ENCODE results near the gene NEDD4. TPM values are rescaled to one million over a fixed set of nuclear protein-coding genes. Genes with fewer than 3 reads are reported as not detected.

The NEDD4 gene
- polyA plus RNA-seq, 1 of the 3 experiments (the other 2 are of a cell fraction): 12.9 TPM

DNA sequence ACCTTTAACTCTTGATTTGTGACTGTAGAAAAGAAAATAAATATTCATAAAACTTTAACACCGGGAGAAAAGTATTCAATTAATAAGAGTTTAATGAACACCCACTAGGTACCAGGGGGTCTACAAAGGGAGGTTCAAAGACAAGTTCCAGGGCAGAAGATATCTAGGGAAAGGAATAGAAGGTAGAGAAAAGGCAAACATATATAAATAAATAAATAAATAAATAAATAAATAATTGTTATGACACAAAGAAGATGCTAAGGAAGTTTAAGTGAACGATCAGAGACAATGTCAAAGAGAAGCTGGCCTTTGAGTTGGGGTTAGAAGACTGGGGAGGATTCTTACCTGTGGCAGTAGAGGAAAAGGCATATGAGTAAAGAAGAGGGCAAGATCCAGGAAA, 123.8 kb downstream of the NEDD4 start:
- H3K4me2 ChIP-seq: no peak overlapping the region

DNA sequence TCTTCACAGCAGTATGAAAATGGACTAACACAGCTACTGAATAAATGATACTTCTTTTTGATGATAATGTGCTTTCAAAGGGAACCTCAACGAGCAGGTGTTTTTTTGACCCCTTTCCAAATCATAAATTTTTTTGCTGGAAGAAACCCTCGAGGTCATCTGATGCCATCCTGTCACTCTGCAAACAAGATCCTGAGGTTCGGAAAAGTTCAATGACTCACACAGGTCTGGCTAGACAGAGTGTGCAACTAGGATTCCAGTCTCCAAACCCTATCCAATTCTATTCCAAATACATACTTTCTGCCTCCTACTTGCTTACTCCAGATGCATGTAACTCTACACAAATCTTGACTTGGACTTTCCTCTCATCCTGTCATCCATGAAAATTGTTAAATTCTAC, 124.7 kb downstream of the NEDD4 start:
- WGBS (ENCODE audit: low lambda C conversion rate): 52% methylated on average over 3 of the region's 3 CpGs
- Histone ChIP-seq H4K20me1 (ENCODE audit: insufficient read depth) (no peaks in the 10 kb centered on the region), H3F3A (replicated peaks; ENCODE audit: insufficient read depth) (peaks cover 14% of the 10 kb centered on the region), H3K9ac (no peak overlapping the region), H3K4me1 (ENCODE audit: control insufficient read depth in 1 of 2, insufficient read depth in 2 of 2, low read depth in 1 of 2, low read length in 1 of 2) (peaks cover 0 to 7% of the 10 kb centered on the region in 2 experiments; a peak in 2 of 4 replicates), H3K36me3 (replicated peaks in 1 of 2; ENCODE audit: control insufficient read depth in 1 of 2, insufficient read depth in 2 of 2, low read length in 1 of 2) (peaks cover 0 to 35% of the 10 kb centered on the region in 2 experiments), H3K27ac (ENCODE audit: low read depth in 2 of 2, low read length in 1 of 2) (no peak overlapping the region), H3K4me3 (ENCODE audit: low read depth in 2 of 2, low read length in 1 of 2) (no peak overlapping the region), H3K9me3 (no peaks in the 10 kb centered on the region), H2AFZ (ENCODE audit: low read depth) (no peak overlapping the region), H3K79me2 (ENCODE audit: insufficient read depth) (peaks cover 2% of the 10 kb centered on the region; the same call in 1 of the 2 replicates), H3K4me2 (no peak overlapping the region), H3K27me3 (ENCODE audit: insufficient read depth) (no peaks in the 10 kb centered on the region), H3K9me2 (no peaks in the 10 kb centered on the region)
- POLR2A ChIA-PET: no interaction called here
- TF ChIP-seq TAF1 (IDR thresholded peaks at IDR 0.05; ENCODE audit: borderline replicate concordance, low read depth, low read length): no peak
- no peak for TF ChIP-seq MEF2A (IDR thresholded peaks at IDR 0.05; ENCODE audit: borderline replicate concordance, low read depth)
- no peak for TF ChIP-seq EP300 (IDR thresholded peaks at IDR 0.05; ENCODE audit: borderline replicate concordance in 1 of 2, low read depth in 1 of 2, low read length in 1 of 2)
- no peak for TF ChIP-seq ELF1 (IDR thresholded peaks at IDR 0.05)
- no peak for TF ChIP-seq RCOR1 (IDR thresholded peaks at IDR 0.05; ENCODE audit: low read length)
- TF ChIP-seq FOXM1 (IDR thresholded peaks at IDR 0.05; ENCODE audit: low read depth): no peak
- no peak for TF ChIP-seq RAD21 (IDR thresholded peaks at IDR 0.05; ENCODE audit: low read length)
- TF ChIP-seq, protein P1, sequence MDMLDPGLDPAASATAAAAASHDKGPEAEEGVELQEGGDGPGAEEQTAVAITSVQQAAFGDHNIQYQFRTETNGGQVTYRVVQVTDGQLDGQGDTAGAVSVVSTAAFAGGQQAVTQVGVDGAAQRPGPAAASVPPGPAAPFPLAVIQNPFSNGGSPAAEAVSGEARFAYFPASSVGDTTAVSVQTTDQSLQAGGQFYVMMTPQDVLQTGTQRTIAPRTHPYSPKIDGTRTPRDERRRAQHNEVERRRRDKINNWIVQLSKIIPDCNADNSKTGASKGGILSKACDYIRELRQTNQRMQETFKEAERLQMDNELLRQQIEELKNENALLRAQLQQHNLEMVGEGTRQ (IDR thresholded peaks at IDR 0.05; ENCODE audit: borderline replicate concordance, low read depth, low read length): no peak
- TF ChIP-seq NRF1 (IDR thresholded peaks at IDR 0.05; ENCODE audit: low read depth, low read length): no peak
- no peak for TF ChIP-seq POLR2AphosphoS5 (IDR thresholded peaks at IDR 0.05; ENCODE audit: low read depth, low read length)
- no peak for TF ChIP-seq FOXJ3 (CRISPR knock-in tag; IDR thresholded peaks at IDR 0.05)
- TF ChIP-seq SIN3A (IDR thresholded peaks at IDR 0.05; ENCODE audit: borderline replicate concordance, low read depth, low read length): no peak
- TF ChIP-seq SMC3 (IDR thresholded peaks at IDR 0.05; ENCODE audit: low read depth, low read length): no peak
- TF ChIP-seq, protein P2, sequence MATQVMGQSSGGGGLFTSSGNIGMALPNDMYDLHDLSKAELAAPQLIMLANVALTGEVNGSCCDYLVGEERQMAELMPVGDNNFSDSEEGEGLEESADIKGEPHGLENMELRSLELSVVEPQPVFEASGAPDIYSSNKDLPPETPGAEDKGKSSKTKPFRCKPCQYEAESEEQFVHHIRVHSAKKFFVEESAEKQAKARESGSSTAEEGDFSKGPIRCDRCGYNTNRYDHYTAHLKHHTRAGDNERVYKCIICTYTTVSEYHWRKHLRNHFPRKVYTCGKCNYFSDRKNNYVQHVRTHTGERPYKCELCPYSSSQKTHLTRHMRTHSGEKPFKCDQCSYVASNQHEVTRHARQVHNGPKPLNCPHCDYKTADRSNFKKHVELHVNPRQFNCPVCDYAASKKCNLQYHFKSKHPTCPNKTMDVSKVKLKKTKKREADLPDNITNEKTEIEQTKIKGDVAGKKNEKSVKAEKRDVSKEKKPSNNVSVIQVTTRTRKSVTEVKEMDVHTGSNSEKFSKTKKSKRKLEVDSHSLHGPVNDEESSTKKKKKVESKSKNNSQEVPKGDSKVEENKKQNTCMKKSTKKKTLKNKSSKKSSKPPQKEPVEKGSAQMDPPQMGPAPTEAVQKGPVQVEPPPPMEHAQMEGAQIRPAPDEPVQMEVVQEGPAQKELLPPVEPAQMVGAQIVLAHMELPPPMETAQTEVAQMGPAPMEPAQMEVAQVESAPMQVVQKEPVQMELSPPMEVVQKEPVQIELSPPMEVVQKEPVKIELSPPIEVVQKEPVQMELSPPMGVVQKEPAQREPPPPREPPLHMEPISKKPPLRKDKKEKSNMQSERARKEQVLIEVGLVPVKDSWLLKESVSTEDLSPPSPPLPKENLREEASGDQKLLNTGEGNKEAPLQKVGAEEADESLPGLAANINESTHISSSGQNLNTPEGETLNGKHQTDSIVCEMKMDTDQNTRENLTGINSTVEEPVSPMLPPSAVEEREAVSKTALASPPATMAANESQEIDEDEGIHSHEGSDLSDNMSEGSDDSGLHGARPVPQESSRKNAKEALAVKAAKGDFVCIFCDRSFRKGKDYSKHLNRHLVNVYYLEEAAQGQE (IDR thresholded peaks at IDR 0.05; ENCODE audit: low read depth, low read length): no peak
- CTCF ChIA-PET: interaction anchor here (1.1 to 1.6 kb wide), 2 partner anchors 23 to 220 kb away, joined by 3 to 4 read pairs; no protein-coding TSS in a partner anchor
- DNase-seq: no peak

More for the DNA sequence above, 123.8 kb downstream of the NEDD4 start:
- Histone ChIP-seq H3K4me3 (ENCODE audit: low read depth in 2 of 2, low read length in 1 of 2) (no peak overlapping the region), H3K27ac (ENCODE audit: low read depth in 2 of 2, low read length in 1 of 2) (no peak overlapping the region), H3K4me1 (ENCODE audit: control insufficient read depth in 1 of 2, insufficient read depth in 2 of 2, low read depth in 1 of 2, low read length in 1 of 2) (peaks cover 0 to 7% of the 10 kb centered on the region in 2 experiments; a peak in 2 of 4 replicates), H3K79me2 (ENCODE audit: insufficient read depth) (peaks cover 2% of the 10 kb centered on the region; the same call in 1 of the 2 replicates), H3K9me3 (no peaks in the 10 kb centered on the region), H3K36me3 (replicated peaks in 1 of 2; ENCODE audit: control insufficient read depth in 1 of 2, insufficient read depth in 2 of 2, low read length in 1 of 2) (peaks cover 0 to 26% of the 10 kb centered on the region in 2 experiments), H3K9ac (no peak overlapping the region), H3F3A (replicated peaks; ENCODE audit: insufficient read depth) (peaks cover 14% of the 10 kb centered on the region), H3K9me2 (no peaks in the 10 kb centered on the region), H4K20me1 (ENCODE audit: insufficient read depth) (no peaks in the 10 kb centered on the region), H2AFZ (ENCODE audit: low read depth) (no peak overlapping the region), H3K27me3 (ENCODE audit: insufficient read depth) (no peaks in the 10 kb centered on the region)
- WGBS (ENCODE audit: low lambda C conversion rate): 70% methylated on average over 2 of the region's 2 CpGs
- no peak for DNase-seq
- TF ChIP-seq, protein P3, sequence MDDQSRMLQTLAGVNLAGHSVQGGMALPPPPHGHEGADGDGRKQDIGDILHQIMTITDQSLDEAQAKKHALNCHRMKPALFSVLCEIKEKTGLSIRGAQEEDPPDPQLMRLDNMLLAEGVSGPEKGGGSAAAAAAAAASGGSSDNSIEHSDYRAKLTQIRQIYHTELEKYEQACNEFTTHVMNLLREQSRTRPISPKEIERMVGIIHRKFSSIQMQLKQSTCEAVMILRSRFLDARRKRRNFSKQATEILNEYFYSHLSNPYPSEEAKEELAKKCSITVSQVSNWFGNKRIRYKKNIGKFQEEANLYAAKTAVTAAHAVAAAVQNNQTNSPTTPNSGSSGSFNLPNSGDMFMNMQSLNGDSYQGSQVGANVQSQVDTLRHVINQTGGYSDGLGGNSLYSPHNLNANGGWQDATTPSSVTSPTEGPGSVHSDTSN (IDR thresholded peaks at IDR 0.05): no peak
- TF ChIP-seq FOXM1 (IDR thresholded peaks at IDR 0.05; ENCODE audit: low read depth) (no peak), TAF1 (IDR thresholded peaks at IDR 0.05; ENCODE audit: borderline replicate concordance, low read depth, low read length) (no peak), MXI1 (IDR thresholded peaks at IDR 0.05; ENCODE audit: low read depth, low read length) (no peak), SIN3A (IDR thresholded peaks at IDR 0.05; ENCODE audit: borderline replicate concordance, low read depth, low read length) (no peak), FOSL2 (IDR thresholded peaks at IDR 0.05; ENCODE audit: borderline replicate concordance, low read depth) (no peak), EP300 (IDR thresholded peaks at IDR 0.05; ENCODE audit: borderline replicate concordance in 1 of 2, low read depth in 1 of 2, low read length in 1 of 2) (no peak), JUND (IDR thresholded peaks at IDR 0.05) (no peak), YY1 (IDR thresholded peaks at IDR 0.05; ENCODE audit: low read depth) (no peak)
- TF ChIP-seq, protein P1 (IDR thresholded peaks at IDR 0.05; ENCODE audit: borderline replicate concordance, low read depth, low read length): no peak
- POLR2A ChIA-PET: no interaction called here
- CTCF ChIA-PET: no interaction called here
